ENCODE data around the gene LRRC4C. TPM values are rescaled to one million over a fixed set of nuclear protein-coding genes. Genes with fewer than 3 reads are reported as not detected.
"Not testable (repeated sequence)": the region's sequence is repeated elsewhere in the genome, so short reads cannot be mapped to it uniquely, and the experiment has no call there.

The LRRC4C gene
- total RNA-seq, 1 donor from 2014 or later = not detected

- DNase-seq (ENCODE audit: low read depth in 2 of 2) = no peak
These were observed 419.0 kb downstream of the LRRC4C start for GRCh38 chr11:41040474-41040873.

GRCh38 chr11:41039592-41039991 lies 419.9 kb downstream of the LRRC4C start:
- DNase-seq (ENCODE audit: low read depth in 2 of 2) = no peak

DNA sequence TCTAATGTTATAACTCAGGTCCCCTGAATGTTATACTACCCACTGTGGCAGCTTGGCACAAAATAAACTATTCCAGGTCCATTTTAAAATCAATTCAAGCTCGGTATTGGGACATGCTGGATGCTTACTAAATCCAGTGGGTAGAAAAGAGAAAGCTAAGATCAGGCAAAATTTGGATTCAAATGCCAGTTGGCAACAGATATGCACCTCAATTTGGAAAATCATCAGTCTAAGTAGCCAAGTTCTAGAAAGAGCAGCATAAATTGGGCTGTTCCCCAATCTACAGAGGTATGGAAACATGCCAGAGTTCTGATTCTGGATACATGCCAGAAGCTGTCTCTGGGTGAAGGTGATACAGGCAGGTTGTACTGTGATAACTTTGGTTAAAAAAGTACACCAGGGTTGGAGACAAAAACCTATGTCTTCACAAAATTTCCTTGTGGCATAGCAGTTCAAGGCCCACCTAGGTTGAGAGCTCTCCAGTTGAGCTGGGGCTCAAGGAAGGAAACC lies 427.8 kb downstream of the LRRC4C start:
- no peak for DNase-seq (ENCODE audit: low read depth in 2 of 2)

GRCh38 chr11:41020259-41020658 lies 439.2 kb downstream of the LRRC4C start:
- DNase-seq (ENCODE audit: low read depth in 2 of 2) = no peak

DNA sequence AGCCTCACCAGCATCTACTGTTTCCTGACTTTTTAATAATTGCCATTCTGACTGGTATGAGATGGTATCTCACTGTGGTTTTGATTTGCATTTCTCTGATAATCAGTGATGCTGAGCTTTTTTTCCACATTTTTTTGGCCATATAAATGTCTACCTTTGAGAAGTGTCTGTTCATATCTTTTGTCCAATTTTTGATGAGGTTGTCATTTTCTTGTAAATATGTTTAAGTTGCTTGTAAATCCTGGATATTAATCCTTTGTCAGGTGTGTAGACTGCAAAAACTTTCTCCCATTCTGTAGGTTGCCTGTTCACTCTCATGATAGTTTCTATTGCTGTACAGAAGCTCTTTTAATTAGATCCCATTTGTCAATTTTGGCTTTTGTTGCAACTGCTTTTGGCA lies 439.8 kb downstream of the LRRC4C start:
- DNase-seq (ENCODE audit: low read depth in 2 of 2) = not testable (repeated sequence)

DNA sequence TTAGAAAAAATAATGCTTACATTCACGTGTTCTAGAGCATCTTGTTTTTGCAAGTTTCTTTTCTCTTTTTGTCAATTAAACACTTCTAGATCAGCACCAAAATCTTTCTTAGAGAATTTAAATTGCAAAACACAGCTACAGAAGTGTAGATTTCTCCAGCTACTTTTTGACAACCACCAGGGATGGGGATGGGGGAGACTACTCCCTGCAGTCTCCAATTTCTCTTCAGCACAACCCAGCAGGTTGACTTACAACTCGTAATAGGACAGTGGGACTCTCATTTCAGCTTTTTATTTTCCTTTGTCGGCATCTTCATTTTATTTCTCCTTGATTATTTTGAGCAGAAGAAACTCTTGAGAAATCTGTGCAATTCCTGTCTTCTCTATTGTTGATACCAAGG lies 441.2 kb downstream of the LRRC4C start:
- DNase-seq (ENCODE audit: low read depth in 2 of 2) = no peak

- no peak for DNase-seq (ENCODE audit: low read depth in 2 of 2)
These were observed 448.9 kb downstream of the LRRC4C start for GRCh38 chr11:41010361-41011050.

GRCh38 chr11:41005986-41006385 lies 453.5 kb downstream of the LRRC4C start:
- DNase-seq (ENCODE audit: low read depth in 2 of 2) = no peak

- no peak for DNase-seq (ENCODE audit: low read depth in 2 of 2)
These were observed 455.8 kb downstream of the LRRC4C start for GRCh38 chr11:41003339-41004282.

DNA sequence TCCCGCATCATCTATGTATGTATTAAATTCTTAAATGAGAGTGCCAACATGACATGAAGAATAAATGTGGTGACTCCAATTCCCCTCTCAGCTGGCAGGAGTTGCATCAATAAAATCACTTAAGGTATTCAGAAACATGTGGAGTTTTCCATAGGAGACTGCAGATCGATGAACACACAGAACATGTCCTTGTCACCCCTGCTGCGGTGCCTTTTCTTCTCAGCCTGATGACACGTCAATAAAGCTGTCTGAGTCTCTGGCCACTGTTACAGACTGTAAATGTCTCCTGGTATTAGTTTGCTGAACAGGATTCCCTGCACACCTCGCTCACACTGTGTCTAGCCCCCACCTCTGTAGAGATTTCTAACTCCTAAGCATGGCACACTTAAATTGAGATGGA lies 460.5 kb downstream of the LRRC4C start:
- no peak for DNase-seq (ENCODE audit: low read depth in 2 of 2)

DNA sequence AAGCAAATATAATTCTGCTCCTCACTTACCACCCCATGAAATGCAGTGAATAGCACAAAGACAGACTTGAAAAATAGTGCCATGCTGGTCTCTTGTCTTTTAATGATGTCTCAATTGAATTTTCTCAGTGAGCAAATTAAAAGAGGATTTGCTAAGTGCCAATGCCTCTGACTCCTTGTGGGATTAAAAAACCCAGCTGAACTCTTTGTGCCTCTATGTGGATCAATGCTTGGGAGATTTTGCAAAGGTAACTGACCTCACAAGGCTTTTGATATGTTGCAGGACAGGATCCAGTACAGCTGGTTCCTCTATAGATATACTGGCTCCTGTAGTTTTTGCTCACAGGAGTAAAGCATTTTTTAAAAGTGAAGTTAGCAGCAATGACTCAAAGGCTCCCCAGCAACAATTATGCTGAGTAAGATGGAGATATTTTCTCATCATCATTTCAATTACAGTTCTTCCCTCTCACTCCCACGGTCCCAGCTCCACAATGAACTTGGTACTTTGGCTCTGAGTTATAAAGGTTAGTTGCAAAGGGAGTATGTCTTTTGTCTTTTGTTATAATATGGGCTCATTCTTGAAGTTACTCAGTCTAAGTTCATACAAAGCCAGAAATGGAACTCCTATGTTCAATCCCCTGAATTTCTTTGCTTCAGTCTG lies 471.5 kb downstream of the LRRC4C start:
- no peak for DNase-seq (ENCODE audit: low read depth in 2 of 2)

- DNase-seq (ENCODE audit: low read depth in 2 of 2) = no peak
These were observed 473.1 kb downstream of the LRRC4C start for GRCh38 chr11:40986320-40986719.

DNA sequence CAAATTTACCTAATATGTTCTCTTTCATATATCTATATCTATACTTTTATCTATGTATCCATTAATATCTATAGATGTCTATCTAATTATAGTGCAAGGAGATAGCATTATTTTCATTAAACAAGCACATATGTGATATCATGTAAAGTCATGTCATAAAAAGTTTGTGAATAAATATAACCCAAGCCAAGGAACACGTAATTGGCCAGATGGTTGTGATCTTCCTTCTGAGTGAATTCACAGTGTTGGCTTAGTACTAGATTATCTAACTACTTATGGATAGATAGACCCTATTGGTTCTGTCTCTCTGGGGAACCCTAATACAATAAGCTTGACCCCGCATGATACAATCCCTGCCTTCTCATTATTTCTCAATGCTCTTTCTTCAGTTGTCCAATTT lies 484.4 kb downstream of the LRRC4C start:
- DNase-seq (ENCODE audit: low read depth in 2 of 2) = no peak

- no peak for DNase-seq (ENCODE audit: low read depth in 2 of 2)
These were observed 485.2 kb downstream of the LRRC4C start for GRCh38 chr11:40974186-40974795.

DNA sequence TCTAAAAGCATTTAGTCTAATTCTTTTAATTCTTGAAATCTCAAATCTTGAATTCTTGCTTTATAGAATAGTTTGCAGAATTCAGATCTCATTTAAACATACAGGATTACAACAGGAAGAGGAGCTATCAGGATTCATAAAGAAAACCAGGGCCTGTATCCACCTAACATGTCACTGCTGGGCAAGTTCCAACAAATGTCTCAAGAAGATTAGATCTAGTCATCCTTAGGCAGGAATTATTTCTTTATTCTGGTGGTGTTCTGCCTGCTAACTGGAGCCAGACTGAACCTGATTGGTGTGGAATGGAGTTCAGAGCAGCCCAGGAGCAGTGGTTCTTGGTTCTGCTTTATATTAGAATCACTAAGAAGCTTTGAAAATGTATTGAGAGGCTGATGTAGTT lies 500.7 kb downstream of the LRRC4C start:
- no peak for DNase-seq (ENCODE audit: low read depth in 2 of 2)

GRCh38 chr11:40952479-40952878 lies 507.0 kb downstream of the LRRC4C start:
- no peak for DNase-seq (ENCODE audit: low read depth in 2 of 2)

- no peak for DNase-seq (ENCODE audit: low read depth in 2 of 2)
These were observed 521.5 kb downstream of the LRRC4C start for GRCh38 chr11:40938002-40938401.

- no peak for DNase-seq (ENCODE audit: low read depth in 2 of 2)
These were observed 534.5 kb downstream of the LRRC4C start for GRCh38 chr11:40924915-40925314.

DNA sequence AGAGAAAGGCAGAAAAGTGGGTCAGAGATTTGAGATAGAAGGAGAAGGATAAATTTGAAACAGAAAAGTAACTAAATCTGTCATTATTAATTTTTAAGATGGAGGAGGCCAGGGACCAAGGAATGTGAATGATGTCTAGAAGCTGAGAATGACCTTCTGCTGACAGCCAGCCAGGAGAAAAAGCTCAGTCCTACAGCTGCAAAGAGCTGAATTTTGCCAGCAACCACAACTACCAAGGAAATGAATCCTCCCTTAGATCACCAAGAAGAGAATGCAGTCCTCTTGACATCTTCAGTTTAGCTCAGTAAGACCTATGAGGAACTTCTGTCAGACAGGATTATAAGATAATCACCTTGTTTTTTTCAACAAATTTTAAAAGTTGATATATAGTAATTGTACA lies 538.2 kb downstream of the LRRC4C start:
- no peak for DNase-seq (ENCODE audit: low read depth in 2 of 2)

GRCh38 chr11:40910774-40911173 lies 548.7 kb downstream of the LRRC4C start:
- DNase-seq (ENCODE audit: low read depth in 2 of 2) = not testable (repeated sequence)

DNA sequence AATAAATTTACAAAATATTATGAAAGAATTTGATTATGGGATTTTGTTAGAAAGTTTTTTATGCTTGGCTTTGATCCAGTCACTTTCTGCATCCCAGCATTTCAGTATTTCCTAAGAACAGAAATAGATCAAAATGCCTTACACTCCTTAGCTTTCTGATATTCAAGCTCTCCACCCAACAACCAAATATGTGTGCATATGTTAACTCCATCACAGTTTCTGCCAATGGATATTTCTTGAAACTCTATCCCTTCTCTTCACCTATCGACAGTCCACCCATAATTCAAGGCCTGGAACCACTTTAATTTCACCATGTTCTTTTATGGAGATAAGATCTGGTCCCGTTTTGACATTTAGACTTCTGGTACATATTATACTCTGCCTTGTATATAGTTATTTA lies 565.0 kb downstream of the LRRC4C start:
- no peak for DNase-seq (ENCODE audit: low read depth in 2 of 2)
